ENCODE measurements around the gene TXLNG. TPM values are rescaled to one million over a fixed set of nuclear protein-coding genes. Genes with fewer than 3 reads are reported as not detected.

Gene TXLNG
- polyA plus RNA-seq, 1 of the 3 experiments (the other 2 are of a cell fraction), result 12.1 TPM

DNA sequence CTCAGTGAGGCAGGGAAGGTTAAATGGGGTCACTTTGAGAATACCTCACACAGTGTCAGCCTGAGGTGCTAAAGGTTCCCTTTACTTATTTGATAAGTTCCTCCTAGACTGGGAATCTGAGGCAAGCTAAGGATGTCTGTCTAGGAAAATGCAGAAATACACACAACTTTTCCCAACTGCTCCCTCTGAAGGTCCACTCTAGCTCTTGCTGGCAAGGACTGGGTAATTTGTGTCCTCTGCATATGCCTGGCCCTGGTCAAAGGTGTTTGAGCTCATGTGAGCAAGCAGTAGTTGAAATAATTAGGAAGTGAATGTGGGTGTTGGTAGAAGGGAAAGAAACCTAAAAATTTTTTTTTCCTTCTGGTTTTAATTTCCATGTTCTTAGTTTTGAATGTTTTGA lies 21.3 kb downstream of the TXLNG start:
- Histone ChIP-seq H3F3A (replicated peaks; ENCODE audit: insufficient read depth) (no peaks in the 10 kb centered on the region), H3K9ac (no peak overlapping the region), H3K79me2 (ENCODE audit: insufficient read depth) (peaks cover 77% of the 10 kb centered on the region), H2AFZ (ENCODE audit: low read depth) (no peak overlapping the region), H3K4me3 (ENCODE audit: low read depth in 2 of 2, low read length in 1 of 2) (peak overlapping the region in 1 of 2 experiments; percentile 53; a peak in 3 of 4 replicates), H3K4me1 (ENCODE audit: control insufficient read depth in 1 of 2, insufficient read depth in 2 of 2, low read depth in 1 of 2, low read length in 1 of 2) (peaks cover 0 to 8% of the 10 kb centered on the region in 2 experiments; a peak in 2 of 4 replicates), H3K27ac (ENCODE audit: low read depth in 2 of 2, low read length in 1 of 2) (no peak overlapping the region), H3K27me3 (ENCODE audit: insufficient read depth) (no peaks in the 10 kb centered on the region), H3K4me2 (peak overlapping the region; percentile 76), H3K9me3 (no peaks in the 10 kb centered on the region), H4K20me1 (ENCODE audit: insufficient read depth) (no peaks in the 10 kb centered on the region), H3K9me2 (no peaks in the 10 kb centered on the region), H3K36me3 (replicated peaks in 1 of 2; ENCODE audit: control insufficient read depth in 1 of 2, insufficient read depth in 2 of 2, low read length in 1 of 2) (no peaks in the 10 kb centered on the region)
- TF ChIP-seq CTCF (IDR thresholded peaks at IDR 0.05), result peak; percentile 45
- TF ChIP-seq RAD21 (IDR thresholded peaks at IDR 0.05; ENCODE audit: low read length), result 0 out of 2 replicates have a peak, but pooled peaks have one; percentile 12
- TF ChIP-seq, protein P1, sequence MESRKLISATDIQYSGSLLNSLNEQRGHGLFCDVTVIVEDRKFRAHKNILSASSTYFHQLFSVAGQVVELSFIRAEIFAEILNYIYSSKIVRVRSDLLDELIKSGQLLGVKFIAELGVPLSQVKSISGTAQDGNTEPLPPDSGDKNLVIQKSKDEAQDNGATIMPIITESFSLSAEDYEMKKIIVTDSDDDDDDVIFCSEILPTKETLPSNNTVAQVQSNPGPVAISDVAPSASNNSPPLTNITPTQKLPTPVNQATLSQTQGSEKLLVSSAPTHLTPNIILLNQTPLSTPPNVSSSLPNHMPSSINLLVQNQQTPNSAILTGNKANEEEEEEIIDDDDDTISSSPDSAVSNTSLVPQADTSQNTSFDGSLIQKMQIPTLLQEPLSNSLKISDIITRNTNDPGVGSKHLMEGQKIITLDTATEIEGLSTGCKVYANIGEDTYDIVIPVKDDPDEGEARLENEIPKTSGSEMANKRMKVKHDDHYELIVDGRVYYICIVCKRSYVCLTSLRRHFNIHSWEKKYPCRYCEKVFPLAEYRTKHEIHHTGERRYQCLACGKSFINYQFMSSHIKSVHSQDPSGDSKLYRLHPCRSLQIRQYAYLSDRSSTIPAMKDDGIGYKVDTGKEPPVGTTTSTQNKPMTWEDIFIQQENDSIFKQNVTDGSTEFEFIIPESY (IDR thresholded peaks at IDR 0.05; ENCODE audit: borderline replicate concordance, low read depth), result no peak
- DNase-seq, result peak; percentile 23
- CTCF ChIA-PET, result interaction anchor here (0.8 to 2.2 kb wide), 5 partner anchors 10 to 76 kb away, joined by 3 to 9 read pairs (median 5); no protein-coding TSS in a partner anchor
- POLR2A ChIA-PET, result no interaction called here

- TF ChIP-seq FOXM1 (IDR thresholded peaks at IDR 0.05; ENCODE audit: low read depth), result no peak
- TF ChIP-seq NFIC (IDR thresholded peaks at IDR 0.05; ENCODE audit: borderline replicate concordance), result no peak
- no peak for TF ChIP-seq RXRA (IDR thresholded peaks at IDR 0.05; ENCODE audit: borderline replicate concordance, low read depth)
- TF ChIP-seq, protein P2, sequence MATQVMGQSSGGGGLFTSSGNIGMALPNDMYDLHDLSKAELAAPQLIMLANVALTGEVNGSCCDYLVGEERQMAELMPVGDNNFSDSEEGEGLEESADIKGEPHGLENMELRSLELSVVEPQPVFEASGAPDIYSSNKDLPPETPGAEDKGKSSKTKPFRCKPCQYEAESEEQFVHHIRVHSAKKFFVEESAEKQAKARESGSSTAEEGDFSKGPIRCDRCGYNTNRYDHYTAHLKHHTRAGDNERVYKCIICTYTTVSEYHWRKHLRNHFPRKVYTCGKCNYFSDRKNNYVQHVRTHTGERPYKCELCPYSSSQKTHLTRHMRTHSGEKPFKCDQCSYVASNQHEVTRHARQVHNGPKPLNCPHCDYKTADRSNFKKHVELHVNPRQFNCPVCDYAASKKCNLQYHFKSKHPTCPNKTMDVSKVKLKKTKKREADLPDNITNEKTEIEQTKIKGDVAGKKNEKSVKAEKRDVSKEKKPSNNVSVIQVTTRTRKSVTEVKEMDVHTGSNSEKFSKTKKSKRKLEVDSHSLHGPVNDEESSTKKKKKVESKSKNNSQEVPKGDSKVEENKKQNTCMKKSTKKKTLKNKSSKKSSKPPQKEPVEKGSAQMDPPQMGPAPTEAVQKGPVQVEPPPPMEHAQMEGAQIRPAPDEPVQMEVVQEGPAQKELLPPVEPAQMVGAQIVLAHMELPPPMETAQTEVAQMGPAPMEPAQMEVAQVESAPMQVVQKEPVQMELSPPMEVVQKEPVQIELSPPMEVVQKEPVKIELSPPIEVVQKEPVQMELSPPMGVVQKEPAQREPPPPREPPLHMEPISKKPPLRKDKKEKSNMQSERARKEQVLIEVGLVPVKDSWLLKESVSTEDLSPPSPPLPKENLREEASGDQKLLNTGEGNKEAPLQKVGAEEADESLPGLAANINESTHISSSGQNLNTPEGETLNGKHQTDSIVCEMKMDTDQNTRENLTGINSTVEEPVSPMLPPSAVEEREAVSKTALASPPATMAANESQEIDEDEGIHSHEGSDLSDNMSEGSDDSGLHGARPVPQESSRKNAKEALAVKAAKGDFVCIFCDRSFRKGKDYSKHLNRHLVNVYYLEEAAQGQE (IDR thresholded peaks at IDR 0.05; ENCODE audit: low read depth, low read length), result no peak
- no peak for TF ChIP-seq POLR2AphosphoS5 (IDR thresholded peaks at IDR 0.05; ENCODE audit: low read depth, low read length)
- Histone ChIP-seq H3K9me2 (no peaks in the 10 kb centered on the region), H3K9me3 (no peaks in the 10 kb centered on the region), H3F3A (replicated peaks; ENCODE audit: insufficient read depth) (no peaks in the 10 kb centered on the region), H3K27me3 (ENCODE audit: insufficient read depth) (no peaks in the 10 kb centered on the region), H3K79me2 (ENCODE audit: insufficient read depth) (peaks cover 77% of the 10 kb centered on the region), H3K27ac (ENCODE audit: low read depth in 2 of 2, low read length in 1 of 2) (peak overlapping the region in 1 of 2 experiments; percentile 18; a peak in 1 of 4 replicates), H3K4me1 (ENCODE audit: control insufficient read depth in 1 of 2, insufficient read depth in 2 of 2, low read depth in 1 of 2, low read length in 1 of 2) (peaks cover 0 to 8% of the 10 kb centered on the region in 2 experiments; a peak in 2 of 4 replicates), H3K9ac (no peak overlapping the region), H2AFZ (ENCODE audit: low read depth) (no peak overlapping the region), H3K4me3 (ENCODE audit: low read depth in 2 of 2, low read length in 1 of 2) (peak overlapping the region; percentile 28 to 53), H4K20me1 (ENCODE audit: insufficient read depth) (no peaks in the 10 kb centered on the region), H3K4me2 (peak overlapping the region; percentile 76), H3K36me3 (replicated peaks in 1 of 2; ENCODE audit: control insufficient read depth in 1 of 2, insufficient read depth in 2 of 2, low read length in 1 of 2) (peaks cover 0 to 3% of the 10 kb centered on the region in 2 experiments)
- DNase-seq, result no peak
- ChIA-PET CTCF (interaction anchor here (1.4 to 2.2 kb wide), 4 partner anchors 10 to 75 kb away, joined by 4 to 9 read pairs (median 5); no protein-coding TSS in a partner anchor), POLR2A (no interaction called here)
- WGBS (ENCODE audit: low lambda C conversion rate), result 70% methylated on average over 4 of the region's 4 CpGs
These were observed 21.8 kb downstream of the TXLNG start for GRCh38 chrX:16807976-16808542.
